Neural progenitor cell (in vitro differentiated cells): ENCODE measurements around the gene UBXN7. TPM values are rescaled to one million over a fixed set of nuclear protein-coding genes. Genes with fewer than 3 reads are reported as not detected.

Source experiments
- DNase-seq: peaks from one replicate; pipeline ENCODE4 v3.0.0-alpha.2; 2016; ENCODE audit warnings: low spot score
- H2AFZ ChIP-seq: fragments of 200-600 bp; sonication (generic); replicated peaks from 2 replicates; pipeline ENCODE4 v1.6.1; 2016; ENCODE audit warnings: antibody characterized with exemption
- H3F3A ChIP-seq: fragments of 200-600 bp; sonication (generic); 2 replicates; pipeline ENCODE4 v1.6.1; 2016; ENCODE audit warnings: antibody characterized with exemption, low read depth
- H3K27ac ChIP-seq: fragments of 200-600 bp; sonication (generic); 2 replicates; pipeline ENCODE4 v1.5.1; 2016; ENCODE audit warnings: mild to moderate bottlenecking
- H3K27me3 ChIP-seq: fragments of 200-600 bp; sonication (generic); 2 replicates; pipeline ENCODE4 v1.6.1; 2016; ENCODE audit warnings: mild to moderate bottlenecking, moderate library complexity
- H3K36me3 ChIP-seq: fragments of 200-600 bp; sonication (generic); 2 replicates; pipeline ENCODE4 v1.5.1; 2016
- H3K4me1 ChIP-seq: fragments of 200-600 bp; sonication (generic); 2 replicates; pipeline ENCODE4 v1.6.1; 2016; ENCODE audit warnings: mixed run types
- H3K4me2 ChIP-seq: fragments of 200-600 bp; sonication (generic); 2 replicates; pipeline ENCODE4 v1.6.1; 2016
- H3K4me3 ChIP-seq: fragments of 200-600 bp; sonication (generic); 2 replicates; pipeline ENCODE4 v1.5.1; 2016
- H3K79me2 ChIP-seq: fragments of 200-600 bp; sonication (generic); 2 replicates; pipeline ENCODE4 v1.6.1; 2016; ENCODE audit warnings: low read depth
- H3K9ac ChIP-seq: fragments of 200-600 bp; sonication (generic); 2 replicates; pipeline ENCODE4 v1.6.1; 2016
- H3K9me3 ChIP-seq: fragments of 200-600 bp; sonication (generic); 2 replicates; pipeline ENCODE4 v1.5.1; 2016; ENCODE audit warnings: low read depth
- H4K20me1 ChIP-seq: fragments of 200-600 bp; sonication (generic); 2 replicates; pipeline ENCODE4 v1.6.1; 2016; ENCODE audit warnings: low read depth
- H3K27ac Mint-ChIP-seq: 3 replicates; pipeline ENCODE4 v1.8.0; 2021; ENCODE audit warnings: mixed read lengths
- H3K27me3 Mint-ChIP-seq: 2 replicates; pipeline ENCODE4 v1.8.0; 2022; ENCODE audit warnings: low read depth, mild to moderate bottlenecking, inconsistent platforms, moderate library complexity, mixed read lengths; ENCODE audit not compliant: insufficient read depth
- H3K36me3 Mint-ChIP-seq: 3 replicates; pipeline ENCODE4 v1.8.0; 2021; ENCODE audit warnings: mixed read lengths
- H3K4me1 Mint-ChIP-seq: 3 replicates; pipeline ENCODE4 v1.8.0; 2021; ENCODE audit warnings: mixed read lengths
- H3K4me3 Mint-ChIP-seq: 3 replicates; pipeline ENCODE4 v1.8.0; 2021; ENCODE audit warnings: mild to moderate bottlenecking, moderate library complexity, mixed read lengths
- H3K9me3 Mint-ChIP-seq: 3 replicates; pipeline ENCODE4 v1.8.0; 2020; ENCODE audit warnings: mixed read lengths
- EZH2 ChIP-seq: fragments of 200-600 bp; sonication (generic); IDR thresholded peaks from 2 replicates; pipeline ENCODE4 v1.6.1; 2017; ENCODE audit warnings: antibody characterized with exemption, mild to moderate bottlenecking, moderate library complexity
- EZH2phosphoT487 ChIP-seq: fragments of 200-600 bp; sonication (generic); IDR thresholded peaks from 2 replicates; pipeline ENCODE4 v1.6.1; 2017; ENCODE audit warnings: antibody characterized with exemption
- total RNA-seq: library from RNA; depleted of rRNA; stranded (reverse); fragments of >200 nt; gene quantifications from 2 replicates; pipeline ENCODE4 v1.2.3, GENCODE V29; 2015; ENCODE audit warnings: low replicate concordance
- TF ChIP-seq, protein P1 (sequence below): fragments of 200-600 bp; sonication (generic); IDR thresholded peaks from 2 replicates; pipeline ENCODE4 v1.5.1; 2017; ENCODE audit warnings: antibody characterized with exemption, mild to moderate bottlenecking

Gene UBXN7
- total RNA-seq, 1 donor from 2014 or later, result 68.7 TPM

DNA sequence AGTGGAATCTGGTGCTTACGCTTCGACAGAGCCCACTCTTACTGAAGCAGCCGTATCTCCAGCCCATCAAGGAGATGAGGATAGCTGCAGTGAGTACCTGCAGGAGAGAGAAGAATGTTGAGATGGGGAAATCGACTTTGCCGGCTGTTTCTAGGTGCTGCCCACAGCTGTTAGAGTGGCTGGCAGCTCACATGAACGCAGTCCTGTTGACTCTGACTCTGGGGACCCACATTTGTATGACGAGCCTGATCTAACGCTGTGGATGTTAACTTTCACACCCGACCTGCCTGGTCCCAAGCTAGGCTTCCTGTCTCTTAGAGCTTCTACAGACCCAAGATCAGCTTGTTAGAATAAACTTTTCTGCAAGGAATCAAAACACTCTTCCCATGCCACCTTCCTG lies 105.3 kb downstream of the UBXN7 start:
- no peak overlapping the region for H3K27ac Mint-ChIP-seq
- no peaks in the 10 kb centered on the region for H4K20me1 ChIP-seq
- DNase-seq, result no peak
- H3K36me3 ChIP-seq, result no peaks in the 10 kb centered on the region
- H3K27me3 ChIP-seq, result no peaks in the 10 kb centered on the region
- no peaks in the 10 kb centered on the region for H3K9me3 Mint-ChIP-seq
- no peak overlapping the region for H3K9ac ChIP-seq
- peak overlapping the region; percentile 69 for H2AFZ ChIP-seq
- H3F3A ChIP-seq, result peaks cover 4% of the 10 kb centered on the region
- TF ChIP-seq, protein P1, sequence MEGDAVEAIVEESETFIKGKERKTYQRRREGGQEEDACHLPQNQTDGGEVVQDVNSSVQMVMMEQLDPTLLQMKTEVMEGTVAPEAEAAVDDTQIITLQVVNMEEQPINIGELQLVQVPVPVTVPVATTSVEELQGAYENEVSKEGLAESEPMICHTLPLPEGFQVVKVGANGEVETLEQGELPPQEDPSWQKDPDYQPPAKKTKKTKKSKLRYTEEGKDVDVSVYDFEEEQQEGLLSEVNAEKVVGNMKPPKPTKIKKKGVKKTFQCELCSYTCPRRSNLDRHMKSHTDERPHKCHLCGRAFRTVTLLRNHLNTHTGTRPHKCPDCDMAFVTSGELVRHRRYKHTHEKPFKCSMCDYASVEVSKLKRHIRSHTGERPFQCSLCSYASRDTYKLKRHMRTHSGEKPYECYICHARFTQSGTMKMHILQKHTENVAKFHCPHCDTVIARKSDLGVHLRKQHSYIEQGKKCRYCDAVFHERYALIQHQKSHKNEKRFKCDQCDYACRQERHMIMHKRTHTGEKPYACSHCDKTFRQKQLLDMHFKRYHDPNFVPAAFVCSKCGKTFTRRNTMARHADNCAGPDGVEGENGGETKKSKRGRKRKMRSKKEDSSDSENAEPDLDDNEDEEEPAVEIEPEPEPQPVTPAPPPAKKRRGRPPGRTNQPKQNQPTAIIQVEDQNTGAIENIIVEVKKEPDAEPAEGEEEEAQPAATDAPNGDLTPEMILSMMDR, result no peak
- TF ChIP-seq EZH2, result no peak
- TF ChIP-seq EZH2phosphoT487, result no peak
- no peak overlapping the region for H3K4me2 ChIP-seq
- H3K4me3 Mint-ChIP-seq, result no peak overlapping the region
- no peaks in the 10 kb centered on the region for H3K4me1 ChIP-seq
- H3K27ac ChIP-seq, result no peak overlapping the region
- peaks cover 2% of the 10 kb centered on the region for H3K4me1 Mint-ChIP-seq
- H3K79me2 ChIP-seq, result no peaks in the 10 kb centered on the region
- no peaks in the 10 kb centered on the region for H3K9me3 ChIP-seq
- H3K27me3 Mint-ChIP-seq, result no peaks in the 10 kb centered on the region
- no peaks in the 10 kb centered on the region for H3K36me3 Mint-ChIP-seq
- no peak overlapping the region for H3K4me3 ChIP-seq

DNA sequence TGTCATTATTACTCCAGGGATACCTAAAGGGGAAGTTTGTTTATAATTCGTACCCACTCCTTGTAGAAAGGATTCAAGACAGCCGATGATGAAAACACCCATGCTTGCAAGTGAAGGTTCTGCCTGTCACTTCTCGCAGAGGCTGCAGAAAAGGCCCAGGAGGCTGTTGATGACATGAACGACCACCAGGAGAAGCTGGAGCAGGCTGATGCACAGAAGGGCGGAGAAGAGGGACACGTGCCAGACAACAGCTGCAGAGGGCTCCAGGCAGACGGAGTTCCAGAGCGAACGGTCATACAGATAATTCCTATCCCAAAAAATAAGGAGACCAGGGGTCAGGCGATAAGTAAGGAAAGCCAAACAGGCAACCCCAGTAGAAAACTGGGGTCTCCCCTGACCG lies 108.5 kb downstream of the UBXN7 start:
- H3K27me3 Mint-ChIP-seq, result peaks cover 2% of the 10 kb centered on the region
- Histone ChIP-seq H3K36me3 (no peaks in the 10 kb centered on the region), H3K4me3 (no peak overlapping the region), H3F3A (peaks cover 4% of the 10 kb centered on the region), H3K4me1 (no peaks in the 10 kb centered on the region), H3K27ac (no peak overlapping the region), H2AFZ (no peak overlapping the region), H3K9me3 (no peaks in the 10 kb centered on the region), H4K20me1 (no peaks in the 10 kb centered on the region), H3K4me2 (no peak overlapping the region), H3K79me2 (peaks cover 4% of the 10 kb centered on the region), H3K27me3 (no peaks in the 10 kb centered on the region), H3K9ac (no peak overlapping the region)
- TF ChIP-seq, protein P1, result peak; percentile 48
- no peak for TF ChIP-seq EZH2phosphoT487
- H3K36me3 Mint-ChIP-seq, result no peaks in the 10 kb centered on the region
- no peak overlapping the region for H3K4me3 Mint-ChIP-seq
- peaks cover 2% of the 10 kb centered on the region for H3K4me1 Mint-ChIP-seq
- no peaks in the 10 kb centered on the region for H3K9me3 Mint-ChIP-seq
- H3K27ac Mint-ChIP-seq, result no peak overlapping the region
- DNase-seq, result peak; percentile 63

DNA sequence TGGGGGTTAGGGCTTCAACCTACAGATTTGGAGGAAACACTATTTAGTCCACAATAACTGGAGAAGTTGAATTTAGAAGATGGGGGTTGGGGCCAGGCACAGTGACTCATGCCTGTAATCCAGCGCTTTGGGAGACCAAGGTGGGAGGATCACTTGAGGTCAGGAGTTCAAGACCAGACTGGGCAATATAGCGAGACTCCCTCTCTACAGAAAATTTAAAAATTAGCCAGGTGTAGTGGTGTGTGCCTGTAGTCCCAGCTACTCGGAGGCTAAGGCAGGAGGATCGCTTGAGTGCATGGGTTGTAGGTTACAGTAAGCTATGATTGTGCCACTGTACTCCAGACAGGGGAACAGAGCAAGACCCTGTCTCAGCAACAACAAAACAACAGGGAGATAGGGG lies 109.2 kb downstream of the UBXN7 start:
- Histone ChIP-seq H3F3A (peaks cover 4% of the 10 kb centered on the region), H3K27me3 (no peaks in the 10 kb centered on the region), H4K20me1 (no peaks in the 10 kb centered on the region), H2AFZ (no peak overlapping the region), H3K27ac (no peak overlapping the region), H3K4me3 (no peak overlapping the region), H3K4me2 (no peak overlapping the region), H3K9ac (no peak overlapping the region), H3K9me3 (no peaks in the 10 kb centered on the region), H3K79me2 (peaks cover 4% of the 10 kb centered on the region), H3K36me3 (no peaks in the 10 kb centered on the region), H3K4me1 (no peaks in the 10 kb centered on the region)
- Mint-ChIP-seq H3K36me3 (no peaks in the 10 kb centered on the region), H3K4me1 (peaks cover 2% of the 10 kb centered on the region), H3K27me3 (peaks cover 2% of the 10 kb centered on the region), H3K9me3 (no peaks in the 10 kb centered on the region), H3K4me3 (no peak overlapping the region), H3K27ac (no peak overlapping the region)
- DNase-seq, result no peak
- TF ChIP-seq EZH2, result no peak
- TF ChIP-seq, protein P1, result no peak
- no peak for TF ChIP-seq EZH2phosphoT487

DNA sequence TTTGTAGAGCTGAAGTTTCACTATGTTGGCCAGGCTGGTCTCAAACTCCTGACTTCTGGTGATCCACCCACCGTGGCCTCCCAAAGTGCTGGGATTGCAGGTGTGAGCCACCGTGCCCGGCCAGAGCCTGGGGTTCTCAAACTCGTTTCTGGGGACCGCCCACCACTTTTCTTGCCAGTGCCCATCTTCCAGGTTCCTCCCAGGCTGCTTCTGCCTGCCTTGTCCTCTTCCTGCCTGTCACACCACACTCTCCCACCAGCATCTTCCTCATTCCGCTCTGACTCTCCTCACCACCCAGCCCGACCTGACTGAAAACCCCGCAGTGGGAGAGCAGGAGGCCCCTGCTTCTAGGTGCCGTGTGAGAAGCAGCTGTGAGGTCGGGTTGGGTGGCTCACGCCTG lies 111.1 kb downstream of the UBXN7 start:
- no peak overlapping the region for H3K4me3 Mint-ChIP-seq
- Histone ChIP-seq H2AFZ (no peak overlapping the region), H3K4me2 (no peak overlapping the region), H3K36me3 (no peaks in the 10 kb centered on the region), H3K27ac (no peak overlapping the region), H3K4me3 (no peak overlapping the region), H3F3A (peaks cover 5% of the 10 kb centered on the region), H4K20me1 (no peaks in the 10 kb centered on the region), H3K9ac (no peak overlapping the region), H3K79me2 (peaks cover 4% of the 10 kb centered on the region), H3K27me3 (no peaks in the 10 kb centered on the region), H3K9me3 (no peaks in the 10 kb centered on the region), H3K4me1 (no peaks in the 10 kb centered on the region)
- DNase-seq, result no peak
- TF ChIP-seq, protein P1, result no peak
- no peak for TF ChIP-seq EZH2
- TF ChIP-seq EZH2phosphoT487, result no peak
- H3K27me3 Mint-ChIP-seq, result peaks cover 2% of the 10 kb centered on the region
- peaks cover 3% of the 10 kb centered on the region for H3K36me3 Mint-ChIP-seq
- H3K27ac Mint-ChIP-seq, result no peak overlapping the region
- H3K4me1 Mint-ChIP-seq, result peaks cover 5% of the 10 kb centered on the region
- no peaks in the 10 kb centered on the region for H3K9me3 Mint-ChIP-seq
